Prostate gland (tissue), 2 donors: ENCODE measurements around the gene TJAP1. TPM values are rescaled to one million over a fixed set of nuclear protein-coding genes. Genes with fewer than 3 reads are reported as not detected.

Experiments
- DNase-seq: peaks from one replicate; pipeline ENCODE4 v3.0.0-alpha.2; 2019; ENCODE audit warnings: low spot score
- H3K27ac ChIP-seq, 2 donors: fragments of 200-600 bp; sonication (generic); 2 replicates each; pipeline ENCODE4 v1.5.1; 2017 to 2019
- H3K27me3 ChIP-seq: fragments of 200-600 bp; sonication (generic); replicated peaks from 2 replicates; pipeline ENCODE4 v1.5.1; 2019; ENCODE audit not compliant: insufficient read depth
- H3K36me3 ChIP-seq, 2 donors: fragments of 200-600 bp; sonication (generic); 1 replicate in 1 of 2; 2 replicates in 1 of 2; pipeline versions ENCODE4 v1.5.1 to v1.8.1; 2017 to 2019
- H3K4me1 ChIP-seq: fragments of 200-600 bp; sonication (generic); replicated peaks from 2 replicates; pipeline ENCODE4 v1.5.1; 2019
- H3K4me3 ChIP-seq, 2 donors: fragments of 200-600 bp; sonication (generic); 2 replicates each; pipeline ENCODE4 v1.5.1; 2017 to 2019
- H3K9me3 ChIP-seq: fragments of 200-600 bp; sonication (generic); 2 replicates; pipeline ENCODE4 v1.5.1; 2017
- CTCF ChIP-seq, 4 experiments: fragments of 200-600 bp in 2 of 4; fragments of 450-650 bp in 2 of 4; sonication (generic) in 2 of 4; IDR thresholded peaks; 1 replicate in 3 of 4; 2 replicates in 1 of 4; pipeline ENCODE4 v1.5.1; 2016 to 2019; ENCODE audit warnings: antibody characterized with exemption in 4 of 4, mild to moderate bottlenecking in 2 of 4, moderate library complexity in 2 of 4
- POLR2A ChIP-seq: fragments of 450-650 bp; IDR thresholded peaks from one replicate; pipeline ENCODE4 v1.6.1; 2016; ENCODE audit warnings: antibody characterized with exemption, mild to moderate bottlenecking
- POLR2AphosphoS5 ChIP-seq: sonication (generic); formaldehyde crosslinking; IDR thresholded peaks from one replicate; pipeline ENCODE4 v1.6.1; 2017; ENCODE audit warnings: antibody characterized with exemption
- WGBS: methylation state at CpG from one replicate; pipeline ENCODE4 v1.1.5; 2018; 5-methylcytosine and 5-hydroxymethylcytosine counted together
- intact Hi-C: fragments of 100-400 bp; cut with DNase I; formaldehyde crosslinking; loops from one replicate; pipeline ENCODE4 v1.14.2; 2022
- total RNA-seq, 2 donors: library from RNA; depleted of rRNA; stranded (reverse); fragments of >200 nt; gene quantifications; one replicate each; pipeline ENCODE4 v1.1.0, GENCODE V29; 2016

The TJAP1 gene
- total RNA-seq, 2 donors from 2014 or later = 29.1 to 51.6 TPM

GRCh38 chr6:43493230-43493629, 15.9 kb downstream of the TJAP1 start:
- Histone ChIP-seq H3K4me3 (no peak overlapping the region), H3K9me3 (no peaks in the 10 kb centered on the region), H3K27me3 (no peaks in the 10 kb centered on the region), H3K4me1 (peaks cover 26% of the 10 kb centered on the region), H3K36me3 (no peaks in the 10 kb centered on the region), H3K27ac (peak overlapping the region in 1 of 2 donors; percentile 44)
- intact Hi-C loops = loop anchor here (10.0 kb wide), 1 partner anchor 228 kb away; no protein-coding TSS in a partner anchor
- DNase-seq = no peak
- TF ChIP-seq POLR2A (no peak), CTCF (IDR thresholded peaks at IDR 0.05) (no peak), POLR2AphosphoS5 (no peak)
- WGBS = 77% methylated on average over 2 of the region's 2 CpGs

- no peak for DNase-seq
- no peak for TF ChIP-seq POLR2AphosphoS5
- Histone ChIP-seq H3K27ac (no peak overlapping the region), H3K27me3 (no peaks in the 10 kb centered on the region), H3K4me3 (no peak overlapping the region), H3K36me3 (no peaks in the 10 kb centered on the region), H3K9me3 (no peaks in the 10 kb centered on the region), H3K4me1 (peaks cover 26% of the 10 kb centered on the region)
- WGBS = 74% methylated on average over 7 of the region's 7 CpGs
- intact Hi-C loops = loop anchor here (10.0 kb wide), 1 partner anchor 229 kb away; no protein-coding TSS in a partner anchor
Measured at GRCh38 chr6:43493833-43494232, 16.5 kb downstream of the TJAP1 start.

GRCh38 chr6:43494321-43494720, 17.0 kb downstream of the TJAP1 start:
- Histone ChIP-seq H3K27me3 (no peaks in the 10 kb centered on the region), H3K27ac (no peak overlapping the region), H3K36me3 (no peaks in the 10 kb centered on the region), H3K9me3 (no peaks in the 10 kb centered on the region), H3K4me1 (peaks cover 27% of the 10 kb centered on the region), H3K4me3 (no peak overlapping the region)
- TF ChIP-seq POLR2A = no peak
- no peak for TF ChIP-seq POLR2AphosphoS5
- no peak for TF ChIP-seq CTCF (IDR thresholded peaks at IDR 0.05)
- intact Hi-C loops = loop anchor here (10.0 kb wide), 1 partner anchor 230 kb away; no protein-coding TSS in a partner anchor
- 98% methylated on average over 6 of the region's 6 CpGs for WGBS
- DNase-seq = no peak

GRCh38 chr6:43494766-43495165, 17.4 kb downstream of the TJAP1 start:
- H3K27me3 ChIP-seq = no peaks in the 10 kb centered on the region
- H3K27ac ChIP-seq = peak overlapping the region in 1 of 2 donors; percentile 58
- H3K9me3 ChIP-seq = no peaks in the 10 kb centered on the region
- H3K4me3 ChIP-seq = no peak overlapping the region
- peaks cover 31% of the 10 kb centered on the region for H3K4me1 ChIP-seq
- no peak for TF ChIP-seq POLR2AphosphoS5
- no peak for TF ChIP-seq CTCF (IDR thresholded peaks at IDR 0.05)
- no peak for TF ChIP-seq POLR2A
- intact Hi-C loops = loop anchor here (10.0 kb wide), 1 partner anchor 230 kb away; no protein-coding TSS in a partner anchor
- DNase-seq = no peak
- no peaks in the 10 kb centered on the region for H3K36me3 ChIP-seq
- WGBS = 98% methylated on average over 4 of the region's 4 CpGs

GRCh38 chr6:43495409-43495941, 18.1 kb downstream of the TJAP1 start:
- Histone ChIP-seq H3K27ac (peak overlapping the region; percentile 58 to 72), H3K4me1 (peaks cover 34% of the 10 kb centered on the region), H3K4me3 (no peak overlapping the region), H3K36me3 (no peaks in the 10 kb centered on the region), H3K9me3 (no peaks in the 10 kb centered on the region), H3K27me3 (no peaks in the 10 kb centered on the region)
- TF ChIP-seq CTCF (IDR thresholded peaks at IDR 0.05) = peak in 3 of 4 experiments; percentile 30 to 57 (median 35)
- TF ChIP-seq POLR2AphosphoS5 = no peak
- intact Hi-C loops = loop anchor here (10.0 kb wide), 1 partner anchor 231 kb away; no protein-coding TSS in a partner anchor
- no peak for DNase-seq
- WGBS = 31% methylated on average over 4 of the region's 4 CpGs
